ENCODE results near the gene HHAT.

HHAT gene

DNA sequence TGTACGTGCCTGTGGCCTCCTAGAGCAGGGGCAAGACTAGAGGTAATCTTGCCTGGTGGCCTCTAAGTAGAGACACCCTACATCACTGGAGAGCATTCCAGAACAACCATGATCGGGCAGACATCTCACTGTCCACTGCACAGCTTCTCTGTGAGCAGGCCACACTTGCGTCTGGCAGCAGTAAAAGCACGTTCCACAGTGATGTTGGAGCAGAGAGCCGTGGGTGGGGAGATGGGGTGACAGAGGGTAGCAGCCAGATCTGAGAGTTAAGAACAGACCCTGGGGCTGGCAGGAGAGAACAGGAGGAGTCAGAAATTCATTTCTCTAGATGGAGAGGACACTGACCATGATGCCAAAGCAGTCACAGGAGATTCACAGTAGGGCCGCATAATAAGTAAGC lies 293.0 kb downstream of the HHAT start:
- Histone ChIP-seq H3K36me3 (ENCODE audit: control insufficient read depth, insufficient read depth, low read length) (no peaks in the 10 kb centered on the region), H3K27me3 (replicated peaks; ENCODE audit: control insufficient read depth, insufficient read depth, low read length) (no peaks in the 10 kb centered on the region; the same call in none of the 2 replicates), H3K4me3 (replicated peaks; ENCODE audit: low read depth, low read length) (no peak overlapping the region)
- TF ChIP-seq, protein P1, sequence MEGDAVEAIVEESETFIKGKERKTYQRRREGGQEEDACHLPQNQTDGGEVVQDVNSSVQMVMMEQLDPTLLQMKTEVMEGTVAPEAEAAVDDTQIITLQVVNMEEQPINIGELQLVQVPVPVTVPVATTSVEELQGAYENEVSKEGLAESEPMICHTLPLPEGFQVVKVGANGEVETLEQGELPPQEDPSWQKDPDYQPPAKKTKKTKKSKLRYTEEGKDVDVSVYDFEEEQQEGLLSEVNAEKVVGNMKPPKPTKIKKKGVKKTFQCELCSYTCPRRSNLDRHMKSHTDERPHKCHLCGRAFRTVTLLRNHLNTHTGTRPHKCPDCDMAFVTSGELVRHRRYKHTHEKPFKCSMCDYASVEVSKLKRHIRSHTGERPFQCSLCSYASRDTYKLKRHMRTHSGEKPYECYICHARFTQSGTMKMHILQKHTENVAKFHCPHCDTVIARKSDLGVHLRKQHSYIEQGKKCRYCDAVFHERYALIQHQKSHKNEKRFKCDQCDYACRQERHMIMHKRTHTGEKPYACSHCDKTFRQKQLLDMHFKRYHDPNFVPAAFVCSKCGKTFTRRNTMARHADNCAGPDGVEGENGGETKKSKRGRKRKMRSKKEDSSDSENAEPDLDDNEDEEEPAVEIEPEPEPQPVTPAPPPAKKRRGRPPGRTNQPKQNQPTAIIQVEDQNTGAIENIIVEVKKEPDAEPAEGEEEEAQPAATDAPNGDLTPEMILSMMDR (IDR thresholded peaks at IDR 0.05; ENCODE audit: insufficient read depth, low read length, poor library complexity, severe bottlenecking), result no peak
- DNase-seq (ENCODE audit: extremely low read depth, insufficient read length), result no peak

DNA sequence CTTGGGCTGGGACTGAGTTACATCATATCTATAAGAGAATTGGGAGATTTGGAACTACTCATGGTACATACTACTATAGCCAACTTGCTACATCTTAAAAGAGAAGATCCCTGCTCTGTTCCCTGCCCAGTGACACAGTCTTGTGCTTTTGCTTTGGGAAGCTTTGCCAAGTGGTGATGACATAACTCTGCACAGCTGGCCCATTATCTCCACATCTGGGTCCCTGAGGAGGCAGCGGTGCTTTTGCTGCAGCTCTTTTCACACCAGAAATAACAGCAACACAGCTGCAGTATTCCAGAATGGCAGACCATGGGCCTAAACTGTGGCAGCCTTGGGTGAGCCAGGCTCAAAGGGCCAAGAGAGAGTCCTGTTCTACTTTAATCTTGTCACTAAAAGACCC lies 296.0 kb downstream of the HHAT start:
- Histone ChIP-seq H3K36me3 (ENCODE audit: control insufficient read depth, insufficient read depth, low read length) (no peaks in the 10 kb centered on the region), H3K4me3 (replicated peaks; ENCODE audit: low read depth, low read length) (no peak overlapping the region), H3K27me3 (replicated peaks; ENCODE audit: control insufficient read depth, insufficient read depth, low read length) (no peaks in the 10 kb centered on the region; the same call in 1 of the 2 replicates)
- no peak for DNase-seq (ENCODE audit: extremely low read depth, insufficient read length)
- TF ChIP-seq, protein P1 (IDR thresholded peaks at IDR 0.05; ENCODE audit: insufficient read depth, low read length, poor library complexity, severe bottlenecking), result no peak

GRCh38 chr1:210625715-210626114 lies 297.0 kb downstream of the HHAT start:
- Histone ChIP-seq H3K27me3 (replicated peaks; ENCODE audit: control insufficient read depth, insufficient read depth, low read length) (no peaks in the 10 kb centered on the region), H3K4me3 (replicated peaks; ENCODE audit: low read depth, low read length) (no peak overlapping the region), H3K36me3 (ENCODE audit: control insufficient read depth, insufficient read depth, low read length) (no peaks in the 10 kb centered on the region)
- TF ChIP-seq, protein P1 (IDR thresholded peaks at IDR 0.05; ENCODE audit: insufficient read depth, low read length, poor library complexity, severe bottlenecking), result no peak
- DNase-seq (ENCODE audit: extremely low read depth, insufficient read length), result no peak

DNA sequence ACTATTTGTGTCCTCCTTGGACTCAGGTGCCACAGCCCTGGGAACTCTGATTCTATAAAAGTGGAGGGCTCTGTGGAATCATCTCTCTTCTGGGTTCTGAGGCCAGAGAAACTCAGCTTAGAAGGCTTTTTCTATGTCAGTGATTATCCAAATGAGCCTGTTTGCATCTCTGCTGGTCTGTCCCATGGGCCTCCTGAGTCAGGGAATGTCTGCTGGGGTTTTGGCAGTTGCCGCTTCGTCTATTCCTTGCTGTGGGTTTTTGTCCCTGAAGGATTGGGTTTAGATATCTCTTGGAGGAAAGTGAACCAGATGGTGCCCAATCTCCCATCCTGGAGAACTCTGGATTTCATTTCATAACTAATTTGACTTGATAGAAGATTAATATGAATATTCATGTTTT lies 297.6 kb downstream of the HHAT start:
- no peak overlapping the region for H3K4me3 ChIP-seq (replicated peaks; ENCODE audit: low read depth, low read length)
- TF ChIP-seq, protein P1 (IDR thresholded peaks at IDR 0.05; ENCODE audit: insufficient read depth, low read length, poor library complexity, severe bottlenecking), result no peak
- no peaks in the 10 kb centered on the region for H3K27me3 ChIP-seq (replicated peaks; ENCODE audit: control insufficient read depth, insufficient read depth, low read length)
- no peak for DNase-seq (ENCODE audit: extremely low read depth, insufficient read length)
- H3K36me3 ChIP-seq (ENCODE audit: control insufficient read depth, insufficient read depth, low read length), result no peaks in the 10 kb centered on the region

GRCh38 chr1:210627755-210628154 lies 299.1 kb downstream of the HHAT start:
- no peak for DNase-seq (ENCODE audit: extremely low read depth, insufficient read length)
- H3K4me3 ChIP-seq (replicated peaks; ENCODE audit: low read depth, low read length), result no peak overlapping the region
- H3K27me3 ChIP-seq (replicated peaks; ENCODE audit: control insufficient read depth, insufficient read depth, low read length), result no peaks in the 10 kb centered on the region
- TF ChIP-seq, protein P1 (IDR thresholded peaks at IDR 0.05; ENCODE audit: insufficient read depth, low read length, poor library complexity, severe bottlenecking), result no peak
- no peaks in the 10 kb centered on the region for H3K36me3 ChIP-seq (ENCODE audit: control insufficient read depth, insufficient read depth, low read length)

DNA sequence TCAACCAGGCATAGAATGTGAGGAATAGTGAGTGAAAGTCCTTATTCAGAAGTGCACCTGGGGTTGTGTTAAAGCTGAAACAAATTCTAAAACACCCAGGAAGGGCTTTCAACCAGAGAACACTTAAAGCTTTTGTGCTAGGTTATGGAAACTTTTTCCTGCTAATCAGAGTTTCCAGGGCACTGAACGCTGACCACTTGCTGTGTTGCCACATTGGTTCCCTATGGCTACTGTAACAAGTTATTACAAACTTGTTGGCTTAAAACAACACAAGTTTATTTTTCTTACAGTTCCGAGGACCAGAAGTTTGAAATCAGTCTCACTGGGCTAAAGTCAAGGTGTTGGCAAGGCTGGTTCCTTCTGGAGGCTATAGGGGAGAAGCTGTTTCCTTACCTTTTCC lies 300.6 kb downstream of the HHAT start:
- DNase-seq (ENCODE audit: extremely low read depth, insufficient read length), result no peak
- H3K4me3 ChIP-seq (replicated peaks; ENCODE audit: low read depth, low read length), result no peak overlapping the region
- H3K36me3 ChIP-seq (ENCODE audit: control insufficient read depth, insufficient read depth, low read length), result no peaks in the 10 kb centered on the region
- TF ChIP-seq, protein P1 (IDR thresholded peaks at IDR 0.05; ENCODE audit: insufficient read depth, low read length, poor library complexity, severe bottlenecking), result no peak
- no peaks in the 10 kb centered on the region for H3K27me3 ChIP-seq (replicated peaks; ENCODE audit: control insufficient read depth, insufficient read depth, low read length)
